GM19372 (cell line): ENCODE results near the gene ARID5B.
A peak's percentile ranks its signal among the peaks of the same experiment; 100 is the strongest.

Source experiments
- ATAC-seq: cut with Tn5 transposase; IDR thresholded peaks from one replicate; pipeline ENCODE4 v1.9.1; 2021; ENCODE audit warnings: mild to moderate bottlenecking, low read depth, moderate library complexity; ENCODE audit not compliant: unreplicated experiment

Gene ARID5B

GRCh38 chr10:61902445-61903220, 1.1 kb downstream of the ARID5B start:
- peak; percentile 3 for ATAC-seq

GRCh38 chr10:61903221-61903927, 1.9 kb downstream of the ARID5B start:
- ATAC-seq: peak; percentile 42

GRCh38 chr10:61903928-61904344, 2.4 kb downstream of the ARID5B start:
- no peak for ATAC-seq

DNA sequence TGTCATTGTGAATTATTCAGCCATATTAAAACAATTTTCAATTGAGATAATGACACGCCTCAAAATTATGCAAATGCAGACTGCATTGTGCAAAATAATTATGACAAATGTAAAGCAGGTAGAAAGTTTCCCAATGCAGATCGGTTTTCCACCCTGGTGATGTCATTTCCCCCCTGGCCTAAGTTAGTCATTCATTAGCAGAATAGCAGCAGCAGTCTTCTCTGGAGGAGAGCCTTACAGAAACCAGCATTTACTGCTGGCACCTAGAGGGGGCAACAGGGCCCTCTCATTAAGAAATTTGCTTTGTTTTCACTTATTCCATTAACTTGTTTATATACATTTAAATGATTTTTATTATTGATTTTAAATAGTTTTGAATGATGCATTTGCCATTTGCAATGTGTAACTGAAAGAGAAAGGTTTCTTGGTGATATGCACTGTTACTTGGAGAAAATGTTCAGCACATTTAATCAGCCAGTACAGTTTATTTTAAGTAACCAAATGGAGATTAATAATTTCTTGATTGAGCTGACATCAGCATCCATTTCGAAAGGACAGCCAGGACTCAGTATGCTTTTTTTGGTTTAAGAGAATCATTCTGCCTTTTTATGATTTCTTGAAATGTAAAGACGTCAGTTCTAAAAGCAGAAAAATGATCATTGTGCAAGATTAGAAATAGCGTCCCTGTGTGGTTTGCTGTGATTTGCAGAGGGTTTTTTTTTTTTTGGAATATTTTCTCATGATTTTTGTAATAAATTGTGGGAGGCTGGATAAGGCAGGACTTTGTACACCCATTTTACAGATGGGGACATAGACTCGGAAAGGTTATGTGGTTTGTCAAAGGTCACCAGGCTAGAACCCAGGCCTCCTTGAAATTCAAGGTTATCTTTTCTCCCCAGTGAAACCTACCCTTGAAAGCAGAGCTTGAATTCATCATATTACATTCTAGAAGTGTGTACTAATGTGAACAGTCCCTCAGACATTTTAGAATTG, 3.5 kb downstream of the ARID5B start:
- peak; percentile 39 for ATAC-seq

GRCh38 chr10:61905837-61906561, 4.5 kb downstream of the ARID5B start:
- ATAC-seq: no peak

DNA sequence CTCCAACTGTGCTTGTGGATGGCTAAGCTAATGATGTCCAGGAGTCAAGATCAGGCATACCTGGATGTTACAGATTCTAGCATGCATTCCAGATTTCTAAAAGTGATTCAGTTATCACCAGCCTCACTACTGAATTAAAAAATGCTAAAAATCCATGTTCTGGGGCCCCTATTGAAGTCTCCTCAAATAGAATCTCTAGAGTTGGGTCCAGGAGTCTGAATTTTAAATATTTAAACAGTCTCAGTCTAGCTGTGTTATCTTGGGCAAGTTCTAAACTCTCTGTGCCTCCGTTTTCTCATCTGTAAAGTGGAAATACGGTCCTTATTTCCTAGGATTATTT, 5.0 kb downstream of the ARID5B start:
- no peak for ATAC-seq

DNA sequence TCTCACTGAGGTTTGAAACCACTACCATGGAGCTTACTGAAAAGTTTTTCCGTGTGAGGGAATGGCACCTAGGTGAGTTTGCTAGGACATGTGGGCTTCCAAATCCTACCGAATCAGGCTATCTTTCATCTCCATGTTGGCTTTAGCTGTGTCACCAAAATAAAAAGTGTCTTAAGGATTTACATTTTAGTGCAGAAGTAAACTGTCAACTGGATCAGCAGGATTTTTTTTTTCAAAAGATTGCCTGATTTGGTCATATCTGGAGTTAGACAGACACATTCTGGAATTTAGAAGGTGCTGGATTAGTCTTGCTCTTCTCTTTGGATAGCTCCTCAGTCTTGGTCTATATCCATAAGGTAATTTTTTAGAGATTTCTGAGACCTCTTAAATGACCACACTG, 5.5 kb downstream of the ARID5B start:
- ATAC-seq: no peak

DNA sequence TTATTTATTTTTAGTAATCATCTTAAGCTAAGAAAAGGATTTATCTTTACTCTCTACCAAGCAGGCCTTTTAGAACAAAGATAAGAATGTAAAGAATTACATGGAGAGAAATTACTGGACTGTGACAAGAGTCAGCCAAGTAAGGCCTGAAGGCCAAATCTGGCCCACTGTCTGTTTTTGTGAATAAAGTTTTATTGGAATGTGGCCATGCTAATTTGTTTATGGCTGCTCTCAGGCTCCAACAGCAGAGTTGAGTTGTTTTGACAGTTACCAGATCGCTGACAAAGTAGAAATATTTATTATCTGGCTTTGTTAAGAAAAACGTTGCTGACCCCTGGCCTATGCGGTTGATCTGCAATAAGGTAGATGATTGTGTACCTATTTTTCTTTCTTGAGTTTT, 6.1 kb downstream of the ARID5B start:
- ATAC-seq: no peak

- no peak for ATAC-seq
Measured at GRCh38 chr10:61910226-61910805, 8.8 kb downstream of the ARID5B start.

GRCh38 chr10:61910894-61911293, 9.4 kb downstream of the ARID5B start:
- no peak for ATAC-seq

DNA sequence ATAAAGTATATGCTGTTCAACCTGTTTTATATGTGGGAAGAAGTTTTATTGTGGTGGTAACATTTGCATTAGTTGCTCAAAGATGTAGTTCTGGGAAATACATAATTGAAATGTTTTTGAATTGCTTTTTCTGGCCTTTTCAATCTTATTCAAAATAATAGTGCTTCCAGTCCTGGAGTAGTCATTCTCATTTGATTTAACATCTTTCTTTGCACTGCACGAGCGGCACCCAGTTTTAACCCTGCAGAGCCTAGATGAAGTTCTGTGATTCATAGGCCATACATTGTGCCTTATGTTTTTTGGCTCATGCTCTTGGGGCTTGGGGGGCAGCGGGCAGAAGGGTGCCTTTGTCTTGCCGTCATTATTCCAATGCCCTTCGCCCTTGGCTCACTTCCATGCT, 9.9 kb downstream of the ARID5B start:
- no peak for ATAC-seq

- ATAC-seq: no peak
Measured at GRCh38 chr10:61912981-61913380, 11.5 kb downstream of the ARID5B start.

DNA sequence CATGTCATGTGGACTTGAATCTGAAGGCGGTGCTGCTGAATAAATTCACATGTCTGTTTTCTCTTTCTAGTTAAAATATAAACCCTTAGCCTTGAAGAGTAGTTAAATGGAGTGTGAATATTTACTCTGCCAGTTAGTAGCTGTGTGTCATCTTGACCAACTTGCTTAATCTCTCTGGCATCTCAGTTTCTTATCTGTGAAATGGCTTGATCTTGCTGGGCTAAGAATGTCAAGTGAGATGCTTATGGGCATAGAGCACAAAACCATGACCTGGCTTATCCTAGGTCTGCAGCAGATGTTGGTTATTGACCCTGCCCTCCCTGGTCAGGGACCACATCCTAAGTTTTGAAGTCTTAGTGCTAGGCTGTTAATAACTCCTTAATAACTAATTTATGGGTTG, 16.6 kb downstream of the ARID5B start:
- no peak for ATAC-seq

- ATAC-seq: no peak
Measured at GRCh38 chr10:61918989-61919388, 17.5 kb downstream of the ARID5B start.

- no peak for ATAC-seq
Measured at GRCh38 chr10:61919646-61920215, 18.2 kb downstream of the ARID5B start.

DNA sequence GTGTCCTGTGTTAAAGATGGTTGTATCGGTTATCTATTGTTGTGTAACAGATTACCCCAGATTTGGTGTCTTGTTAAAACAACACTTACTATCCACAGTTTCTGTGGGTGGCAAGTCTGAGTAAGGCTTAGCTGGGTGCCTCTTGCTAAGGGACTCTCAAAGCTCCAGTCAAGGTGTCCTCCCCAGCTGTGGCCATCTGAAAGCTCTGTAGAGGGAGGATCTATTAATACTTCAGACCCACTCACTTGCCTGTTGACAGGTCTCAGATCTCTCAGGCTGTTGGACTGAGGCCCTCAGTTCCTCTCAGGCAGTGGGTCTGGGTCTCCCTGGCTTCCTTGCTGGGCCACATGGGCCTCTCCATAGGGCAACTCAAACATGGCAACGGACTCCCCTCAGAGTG, 19.6 kb downstream of the ARID5B start:
- peak; percentile 93 for ATAC-seq

GRCh38 chr10:61923210-61923949, 21.9 kb downstream of the ARID5B start:
- ATAC-seq: no peak

GRCh38 chr10:61923950-61924274, 22.4 kb downstream of the ARID5B start:
- ATAC-seq: no peak

GRCh38 chr10:61929555-61929954, 28.1 kb downstream of the ARID5B start:
- ATAC-seq: no peak
